Measurements from ENCODE around the gene FYB2.

FYB2 gene

GRCh38 chr1:56710646-56711045, 108.6 kb downstream of the FYB2 start:
- peak; percentile 93 for DNase-seq

GRCh38 chr1:56709995-56710394, 109.2 kb downstream of the FYB2 start:
- DNase-seq: no peak

- DNase-seq: peak; percentile 45
These were observed 109.8 kb downstream of the FYB2 start for GRCh38 chr1:56709269-56709880.

- no peak for DNase-seq
These were observed 111.8 kb downstream of the FYB2 start for GRCh38 chr1:56707379-56707778.

- no peak for DNase-seq
These were observed 115.5 kb downstream of the FYB2 start for GRCh38 chr1:56703747-56704146.

- DNase-seq: no peak
These were observed 122.5 kb downstream of the FYB2 start for GRCh38 chr1:56696663-56697062.

- peak; percentile 87 for DNase-seq
These were observed 130.6 kb downstream of the FYB2 start for GRCh38 chr1:56688522-56689026.

GRCh38 chr1:56686169-56686568, 133.0 kb downstream of the FYB2 start:
- no peak for DNase-seq

GRCh38 chr1:56683569-56683968, 135.6 kb downstream of the FYB2 start:
- DNase-seq: no peak

GRCh38 chr1:56676571-56677035, 142.6 kb downstream of the FYB2 start:
- peak; percentile 73 for DNase-seq

- DNase-seq: no peak
These were observed 143.4 kb downstream of the FYB2 start for GRCh38 chr1:56675763-56676162.

GRCh38 chr1:56672579-56672978, 146.6 kb downstream of the FYB2 start:
- DNase-seq: no peak

- DNase-seq: no peak
These were observed 147.7 kb downstream of the FYB2 start for GRCh38 chr1:56671542-56671941.

GRCh38 chr1:56671085-56671484, 148.1 kb downstream of the FYB2 start:
- no peak for DNase-seq

- DNase-seq: no peak
These were observed 148.9 kb downstream of the FYB2 start for GRCh38 chr1:56670350-56670749.

Measured in kidney glomerular epithelial cell (primary cell).